Parathyroid adenoma (tissue), 2 donors: ENCODE data around the gene CBL.

Experiments used
- H2AFZ ChIP-seq: fragments of 300-600 bp; sonication (generic); one replicate; pipeline ENCODE4 v1.7.0; 2017; ENCODE audit warnings: antibody characterized with exemption, mild to moderate bottlenecking
- H3K27ac ChIP-seq: fragments of 300-600 bp; sonication (generic); one replicate; pipeline ENCODE4 v1.7.0; 2017
- H3K27me3 ChIP-seq: fragments of 300-600 bp; sonication (generic); one replicate; pipeline ENCODE4 v1.7.0; 2017; ENCODE audit warnings: low read length; ENCODE audit not compliant: control insufficient read depth, insufficient read depth
- H3K36me3 ChIP-seq: fragments of 300-600 bp; sonication (generic); one replicate; pipeline ENCODE4 v1.7.0; 2017; ENCODE audit warnings: low read length; ENCODE audit not compliant: control insufficient read depth, insufficient read depth
- H3K4me1 ChIP-seq: fragments of 300-600 bp; sonication (generic); one replicate; pipeline ENCODE4 v1.7.0; 2017; ENCODE audit warnings: control low read depth
- H3K4me2 ChIP-seq: fragments of 300-600 bp; sonication (generic); one replicate; pipeline ENCODE4 v1.7.0; 2017; ENCODE audit warnings: low read length
- H3K4me3 ChIP-seq: fragments of 300-600 bp; sonication (generic); one replicate; pipeline ENCODE4 v1.7.0; 2017; ENCODE audit warnings: low read depth, low read length
- H3K79me2 ChIP-seq: fragments of 300-600 bp; sonication (generic); one replicate; pipeline ENCODE4 v1.7.0; 2017; ENCODE audit warnings: control low read depth
- H3K9ac ChIP-seq: fragments of 300-600 bp; sonication (generic); one replicate; pipeline ENCODE4 v1.7.0; 2017; ENCODE audit warnings: mild to moderate bottlenecking
- H3K9me3 ChIP-seq: fragments of 300-600 bp; sonication (generic); one replicate; pipeline ENCODE4 v1.7.0; 2017; ENCODE audit warnings: low read length; ENCODE audit not compliant: control insufficient read depth
- TF ChIP-seq, protein P1 (sequence below): fragments of 300-600 bp; sonication (generic); IDR thresholded peaks from one replicate; pipeline ENCODE4 v1.7.0; 2017; ENCODE audit warnings: antibody characterized with exemption, mild to moderate bottlenecking
- donor health status: primary hyperparathyroidism.

The CBL gene

GRCh38 chr11:119317592-119318239 is 111.6 kb downstream of the CBL start:
- Histone ChIP-seq H3K27ac (peak overlapping the region; percentile 49), H3K4me3 (no peak overlapping the region)

DNA sequence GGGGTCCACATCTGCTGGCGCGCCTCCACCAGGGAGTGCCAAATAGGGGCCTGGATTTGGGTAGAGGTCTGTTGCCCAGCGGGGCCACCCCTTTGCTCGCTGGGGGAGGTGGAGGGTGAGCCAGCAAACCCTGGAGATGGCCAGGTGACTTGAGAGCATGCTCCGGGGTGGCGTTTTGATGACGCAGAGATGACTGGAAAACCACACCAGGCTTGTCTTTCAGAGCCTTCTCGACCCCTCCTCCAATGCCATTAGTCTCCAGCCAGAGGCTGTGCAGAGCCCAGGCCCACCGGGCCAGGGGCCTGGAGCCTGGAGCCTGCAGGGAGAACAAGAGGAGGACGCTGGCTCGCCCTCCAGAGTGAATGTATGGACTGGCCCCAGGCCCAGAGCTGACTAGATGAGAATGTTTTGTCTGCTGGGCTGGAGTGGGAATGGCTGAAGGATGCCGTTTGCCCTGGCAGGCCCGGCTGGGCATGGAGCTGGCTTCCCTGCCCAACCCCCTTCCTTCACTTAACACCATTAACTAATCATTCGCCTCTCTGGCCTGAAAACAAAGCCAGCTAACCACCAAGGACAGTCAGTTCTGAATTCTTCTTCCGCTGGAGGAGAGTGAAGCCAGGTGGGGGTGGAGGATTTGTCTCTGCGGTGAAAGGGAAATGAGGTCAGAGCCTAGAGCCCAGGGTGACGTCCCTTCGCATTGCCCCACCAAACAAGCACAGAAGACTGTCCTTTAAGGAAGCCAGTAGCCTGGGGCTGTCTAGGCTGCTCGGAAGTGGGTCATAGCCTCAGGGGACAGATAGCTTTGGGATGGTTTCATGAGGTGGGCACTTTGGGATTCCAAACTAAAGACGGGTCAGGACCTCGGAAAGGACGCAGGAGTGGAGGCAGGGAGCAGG is 112.3 kb downstream of the CBL start:
- Histone ChIP-seq H3K4me2 (no peak overlapping the region), H3K4me1 (peaks cover 4% of the 10 kb centered on the region), H3K36me3 (no peaks in the 10 kb centered on the region), H3K27ac (peak overlapping the region; percentile 70), H2AFZ (no peak overlapping the region), H3K27me3 (no peaks in the 10 kb centered on the region), H3K79me2 (no peaks in the 10 kb centered on the region), H3K9me3 (no peaks in the 10 kb centered on the region), H3K9ac (no peak overlapping the region), H3K4me3 (no peak overlapping the region)
- TF ChIP-seq, protein P1, sequence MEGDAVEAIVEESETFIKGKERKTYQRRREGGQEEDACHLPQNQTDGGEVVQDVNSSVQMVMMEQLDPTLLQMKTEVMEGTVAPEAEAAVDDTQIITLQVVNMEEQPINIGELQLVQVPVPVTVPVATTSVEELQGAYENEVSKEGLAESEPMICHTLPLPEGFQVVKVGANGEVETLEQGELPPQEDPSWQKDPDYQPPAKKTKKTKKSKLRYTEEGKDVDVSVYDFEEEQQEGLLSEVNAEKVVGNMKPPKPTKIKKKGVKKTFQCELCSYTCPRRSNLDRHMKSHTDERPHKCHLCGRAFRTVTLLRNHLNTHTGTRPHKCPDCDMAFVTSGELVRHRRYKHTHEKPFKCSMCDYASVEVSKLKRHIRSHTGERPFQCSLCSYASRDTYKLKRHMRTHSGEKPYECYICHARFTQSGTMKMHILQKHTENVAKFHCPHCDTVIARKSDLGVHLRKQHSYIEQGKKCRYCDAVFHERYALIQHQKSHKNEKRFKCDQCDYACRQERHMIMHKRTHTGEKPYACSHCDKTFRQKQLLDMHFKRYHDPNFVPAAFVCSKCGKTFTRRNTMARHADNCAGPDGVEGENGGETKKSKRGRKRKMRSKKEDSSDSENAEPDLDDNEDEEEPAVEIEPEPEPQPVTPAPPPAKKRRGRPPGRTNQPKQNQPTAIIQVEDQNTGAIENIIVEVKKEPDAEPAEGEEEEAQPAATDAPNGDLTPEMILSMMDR = no peak

More at GRCh38 chr11:119317592-119318239, 111.6 kb downstream of the CBL start:
- Histone ChIP-seq H3K9me3 (no peaks in the 10 kb centered on the region), H3K4me2 (no peak overlapping the region), H2AFZ (no peak overlapping the region), H3K27me3 (no peaks in the 10 kb centered on the region), H3K9ac (no peak overlapping the region), H3K79me2 (no peaks in the 10 kb centered on the region), H3K4me1 (peaks cover 4% of the 10 kb centered on the region), H3K36me3 (no peaks in the 10 kb centered on the region)
- TF ChIP-seq, protein P1 = no peak

DNA sequence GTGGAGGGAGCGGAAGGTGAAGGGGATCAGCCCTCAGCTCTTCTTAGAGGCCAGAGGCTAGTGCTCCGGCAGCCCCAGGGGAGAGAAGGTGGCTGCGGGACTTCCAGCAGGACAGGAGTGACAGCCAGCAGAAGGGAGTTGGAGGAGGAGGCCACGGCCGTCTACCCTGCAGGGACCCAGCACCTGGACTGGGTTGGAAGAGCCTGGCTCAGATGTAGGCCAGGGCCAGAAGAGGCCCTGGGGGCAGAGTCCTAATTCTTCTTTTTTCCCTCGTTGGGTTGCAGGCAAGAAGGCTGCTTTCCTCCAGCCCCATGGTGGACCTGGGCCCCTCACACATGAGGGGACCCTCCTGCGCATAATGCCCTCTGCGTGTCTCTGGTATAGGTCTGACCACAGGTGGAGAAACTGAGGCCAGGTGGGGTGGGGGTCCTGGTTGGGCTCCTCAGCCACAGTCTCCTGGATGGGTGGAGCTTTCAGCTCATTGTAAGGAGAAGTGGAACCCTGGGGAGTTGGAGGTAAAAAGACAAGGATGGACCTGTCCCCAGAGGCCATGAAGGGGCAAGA is 113.1 kb downstream of the CBL start:
- no peaks in the 10 kb centered on the region for H3K79me2 ChIP-seq
- H3K27ac ChIP-seq = peak overlapping the region; percentile 70
- no peaks in the 10 kb centered on the region for H3K9me3 ChIP-seq
- no peak overlapping the region for H2AFZ ChIP-seq
- no peak overlapping the region for H3K4me3 ChIP-seq
- H3K4me2 ChIP-seq = no peak overlapping the region
- no peaks in the 10 kb centered on the region for H3K27me3 ChIP-seq
- no peak overlapping the region for H3K9ac ChIP-seq
- peaks cover 4% of the 10 kb centered on the region for H3K4me1 ChIP-seq
- TF ChIP-seq, protein P1 = no peak
- H3K36me3 ChIP-seq = no peaks in the 10 kb centered on the region

- Histone ChIP-seq H3K79me2 (no peaks in the 10 kb centered on the region), H3K27me3 (no peaks in the 10 kb centered on the region), H3K36me3 (no peaks in the 10 kb centered on the region), H3K4me3 (no peak overlapping the region), H3K4me2 (no peak overlapping the region), H2AFZ (no peak overlapping the region), H3K4me1 (peaks cover 4% of the 10 kb centered on the region), H3K27ac (peak overlapping the region; percentile 70), H3K9me3 (no peaks in the 10 kb centered on the region), H3K9ac (no peak overlapping the region)
- TF ChIP-seq, protein P1 = no peak
Observed at GRCh38 chr11:119319700-119320239, 113.6 kb downstream of the CBL start.
